ENCODE results near the gene PRKAB2.

PRKAB2 gene, protein sequence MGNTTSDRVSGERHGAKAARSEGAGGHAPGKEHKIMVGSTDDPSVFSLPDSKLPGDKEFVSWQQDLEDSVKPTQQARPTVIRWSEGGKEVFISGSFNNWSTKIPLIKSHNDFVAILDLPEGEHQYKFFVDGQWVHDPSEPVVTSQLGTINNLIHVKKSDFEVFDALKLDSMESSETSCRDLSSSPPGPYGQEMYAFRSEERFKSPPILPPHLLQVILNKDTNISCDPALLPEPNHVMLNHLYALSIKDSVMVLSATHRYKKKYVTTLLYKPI

DNA sequence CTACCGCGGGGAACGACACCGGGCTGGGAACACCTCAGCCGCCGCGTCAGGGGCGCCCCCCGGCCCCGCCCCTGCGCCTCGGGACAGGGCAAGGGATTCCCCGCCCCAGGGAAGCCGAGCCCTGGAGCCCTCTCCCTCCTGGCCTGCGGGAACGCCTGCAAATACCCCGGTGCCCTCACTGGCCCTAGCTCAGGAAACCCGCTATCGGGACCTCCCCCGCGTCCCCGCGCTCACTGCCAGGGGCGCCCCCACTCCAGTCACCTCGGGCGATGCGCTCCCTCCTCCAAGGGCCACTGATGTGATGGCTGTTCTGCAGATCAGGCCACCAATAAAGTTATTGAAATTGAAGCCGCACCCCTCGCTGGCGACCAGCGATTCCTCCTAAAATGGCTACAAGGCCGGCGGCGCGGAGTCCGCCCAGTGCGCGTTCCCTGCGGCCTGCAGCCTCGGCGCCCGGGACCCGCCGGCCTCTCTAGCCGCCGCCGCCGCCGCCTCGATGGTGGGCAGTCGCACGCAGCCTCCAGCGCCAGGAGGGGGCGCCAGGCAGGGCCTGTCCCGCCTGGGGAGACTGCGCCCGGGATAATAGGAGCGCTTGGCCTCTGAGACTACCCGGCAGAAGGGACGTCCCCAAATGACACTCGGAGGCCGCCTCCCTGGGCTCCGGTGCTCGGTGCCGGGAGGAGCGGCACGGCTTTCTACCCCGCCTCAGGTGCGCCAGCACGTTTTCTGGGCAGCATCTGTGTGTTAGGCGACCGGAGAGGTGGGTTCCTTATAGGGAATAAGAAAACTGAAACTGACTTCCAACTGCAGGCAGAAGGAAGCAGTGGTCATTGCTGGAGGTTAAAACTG lies at the start of gene PRKAB2:
PRKAB2 (minus strand) TSS at position 303 of the 849 bp plus-strand sequence. CDS start 326 bp downstream, outside the sequence.
- DNase-seq (ENCODE audit: low read depth) = peak; percentile 87
- peak within 1 kb of the TSS; percentile 82 for H3K4me3 ChIP-seq (ENCODE audit: control insufficient read depth, low read depth, low read length)
- TF ChIP-seq, protein P1, sequence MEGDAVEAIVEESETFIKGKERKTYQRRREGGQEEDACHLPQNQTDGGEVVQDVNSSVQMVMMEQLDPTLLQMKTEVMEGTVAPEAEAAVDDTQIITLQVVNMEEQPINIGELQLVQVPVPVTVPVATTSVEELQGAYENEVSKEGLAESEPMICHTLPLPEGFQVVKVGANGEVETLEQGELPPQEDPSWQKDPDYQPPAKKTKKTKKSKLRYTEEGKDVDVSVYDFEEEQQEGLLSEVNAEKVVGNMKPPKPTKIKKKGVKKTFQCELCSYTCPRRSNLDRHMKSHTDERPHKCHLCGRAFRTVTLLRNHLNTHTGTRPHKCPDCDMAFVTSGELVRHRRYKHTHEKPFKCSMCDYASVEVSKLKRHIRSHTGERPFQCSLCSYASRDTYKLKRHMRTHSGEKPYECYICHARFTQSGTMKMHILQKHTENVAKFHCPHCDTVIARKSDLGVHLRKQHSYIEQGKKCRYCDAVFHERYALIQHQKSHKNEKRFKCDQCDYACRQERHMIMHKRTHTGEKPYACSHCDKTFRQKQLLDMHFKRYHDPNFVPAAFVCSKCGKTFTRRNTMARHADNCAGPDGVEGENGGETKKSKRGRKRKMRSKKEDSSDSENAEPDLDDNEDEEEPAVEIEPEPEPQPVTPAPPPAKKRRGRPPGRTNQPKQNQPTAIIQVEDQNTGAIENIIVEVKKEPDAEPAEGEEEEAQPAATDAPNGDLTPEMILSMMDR (IDR thresholded peaks at IDR 0.05; ENCODE audit: control insufficient read depth, insufficient read depth, low read depth, low read length, missing control alignments) = peak; percentile 80

DNA sequence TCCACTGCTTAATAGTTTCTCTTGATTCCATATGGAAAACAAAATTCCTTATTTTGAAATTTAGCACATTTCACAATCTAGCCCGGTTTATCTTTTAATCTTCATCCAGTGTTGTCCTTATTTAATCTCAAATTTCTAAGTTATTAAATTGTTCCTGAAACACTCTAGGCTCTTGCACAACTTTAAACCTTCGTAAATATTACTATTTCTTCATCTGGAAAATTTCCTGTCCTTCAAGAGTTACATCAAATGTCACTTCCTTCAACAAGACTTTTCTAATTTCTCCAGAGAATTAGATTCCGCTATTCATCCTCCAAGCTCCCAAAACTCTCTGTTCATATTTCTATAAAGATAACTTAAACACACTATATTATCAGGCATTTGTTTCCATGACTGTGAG lies 46.3 kb upstream of the PRKAB2 start:
- DNase-seq (ENCODE audit: low read depth) = no peak
- H3K4me3 ChIP-seq (ENCODE audit: control insufficient read depth, low read depth, low read length) = no peak overlapping the region
- TF ChIP-seq, protein P1 (IDR thresholded peaks at IDR 0.05; ENCODE audit: control insufficient read depth, insufficient read depth, low read depth, low read length, missing control alignments) = no peak

DNA sequence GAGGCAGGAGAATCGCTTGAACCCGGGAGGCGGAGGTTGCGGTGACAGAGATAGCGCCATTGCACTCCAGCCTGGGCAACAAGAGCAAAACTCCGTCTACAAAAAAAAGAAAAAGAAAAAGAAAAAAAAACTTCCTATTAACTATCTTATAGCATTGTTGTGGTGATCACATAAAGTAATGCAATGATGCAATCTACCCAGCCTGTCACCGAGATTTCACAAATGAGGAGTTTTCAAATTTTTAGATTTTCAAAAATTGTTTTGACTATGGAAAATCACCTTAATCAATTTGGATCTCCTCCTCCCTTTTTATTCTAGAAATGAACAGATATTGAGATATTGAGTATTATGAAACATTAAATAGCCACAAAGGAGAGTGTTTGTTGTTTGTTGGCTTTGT lies 44.9 kb upstream of the PRKAB2 start:
- TF ChIP-seq, protein P1 (IDR thresholded peaks at IDR 0.05; ENCODE audit: control insufficient read depth, insufficient read depth, low read depth, low read length, missing control alignments) = no peak
- DNase-seq (ENCODE audit: low read depth) = no peak
- H3K4me3 ChIP-seq (ENCODE audit: control insufficient read depth, low read depth, low read length) = no peak overlapping the region

GRCh38 chr1:147216124-147216523 lies 43.9 kb upstream of the PRKAB2 start:
- TF ChIP-seq, protein P1 (IDR thresholded peaks at IDR 0.05; ENCODE audit: control insufficient read depth, insufficient read depth, low read depth, low read length, missing control alignments) = no peak
- DNase-seq (ENCODE audit: low read depth) = no peak
- H3K4me3 ChIP-seq (ENCODE audit: control insufficient read depth, low read depth, low read length) = no peak overlapping the region

DNA sequence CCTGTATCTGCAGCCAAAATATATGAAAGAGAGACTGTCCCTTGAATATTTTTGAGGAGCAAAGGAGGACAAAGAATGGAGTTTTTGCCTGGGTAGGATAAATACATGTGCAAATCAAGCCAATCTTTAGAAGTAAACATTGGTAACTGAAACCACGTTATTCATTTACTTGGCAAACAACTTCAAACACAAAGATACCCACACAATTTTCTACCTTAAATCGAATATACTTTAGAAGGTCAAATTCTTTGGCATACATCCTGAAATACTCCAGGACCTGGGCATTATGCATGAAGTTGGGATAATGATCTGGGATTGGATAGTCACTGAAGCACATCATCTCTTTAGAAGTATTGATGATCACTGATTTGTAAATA lies 43.3 kb upstream of the PRKAB2 start:
- TF ChIP-seq, protein P1 (IDR thresholded peaks at IDR 0.05; ENCODE audit: control insufficient read depth, insufficient read depth, low read depth, low read length, missing control alignments) = no peak
- no peak for DNase-seq (ENCODE audit: low read depth)
- H3K4me3 ChIP-seq (ENCODE audit: control insufficient read depth, low read depth, low read length) = no peak overlapping the region

GRCh38 chr1:147214842-147215539 lies 42.7 kb upstream of the PRKAB2 start:
- H3K4me3 ChIP-seq (ENCODE audit: control insufficient read depth, low read depth, low read length) = no peak overlapping the region
- no peak for DNase-seq (ENCODE audit: low read depth)
- TF ChIP-seq, protein P1 (IDR thresholded peaks at IDR 0.05; ENCODE audit: control insufficient read depth, insufficient read depth, low read depth, low read length, missing control alignments) = no peak

Measured in AG09309 (cell line).